Measurements from ENCODE around the gene ZMIZ1.

ZMIZ1 gene

GRCh38 chr10:79179164-79179956 is 110.6 kb downstream of the ZMIZ1 start:
- DNase-seq = no peak

DNA sequence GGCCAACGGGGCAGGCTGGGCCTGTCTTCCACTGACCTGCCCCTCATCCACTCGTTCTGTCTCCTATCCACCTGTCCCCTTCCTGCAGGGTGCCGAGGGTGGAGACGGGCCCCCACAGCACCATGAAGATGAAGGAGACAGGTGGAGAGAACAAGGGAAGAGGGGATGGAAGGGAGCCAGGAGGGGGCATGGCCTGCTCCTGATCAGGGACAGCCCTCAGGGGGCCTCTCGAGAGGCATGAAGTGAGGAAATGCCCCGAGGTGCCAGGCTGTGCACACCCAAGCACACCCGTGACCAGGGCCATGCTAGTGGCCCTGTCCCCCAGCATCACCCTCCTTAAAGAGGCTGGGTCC is 111.2 kb downstream of the ZMIZ1 start:
- no peak for DNase-seq

- DNase-seq = no peak
Measured at GRCh38 chr10:79180414-79181221, 111.9 kb downstream of the ZMIZ1 start.

DNA sequence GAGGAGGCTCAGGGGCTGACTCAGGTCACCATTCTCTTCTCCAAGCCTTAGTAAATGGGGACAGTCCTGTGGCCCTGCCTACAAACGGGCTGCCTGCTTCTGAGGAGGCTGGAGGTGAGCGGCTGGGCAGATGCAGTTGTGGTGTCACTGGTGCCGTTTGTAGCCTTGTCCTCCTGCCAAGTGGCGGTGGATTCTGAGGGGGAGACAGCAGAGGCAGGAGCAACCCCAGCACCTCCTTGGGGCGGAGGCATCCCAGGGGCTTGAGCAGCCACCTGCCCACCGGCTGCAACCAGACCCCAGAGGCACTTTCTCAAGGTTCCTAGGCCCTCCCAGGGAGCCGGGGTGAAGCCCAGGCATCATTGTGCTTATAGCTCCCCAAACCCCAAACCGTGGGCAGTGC is 112.5 kb downstream of the ZMIZ1 start:
- no peak for DNase-seq

DNA sequence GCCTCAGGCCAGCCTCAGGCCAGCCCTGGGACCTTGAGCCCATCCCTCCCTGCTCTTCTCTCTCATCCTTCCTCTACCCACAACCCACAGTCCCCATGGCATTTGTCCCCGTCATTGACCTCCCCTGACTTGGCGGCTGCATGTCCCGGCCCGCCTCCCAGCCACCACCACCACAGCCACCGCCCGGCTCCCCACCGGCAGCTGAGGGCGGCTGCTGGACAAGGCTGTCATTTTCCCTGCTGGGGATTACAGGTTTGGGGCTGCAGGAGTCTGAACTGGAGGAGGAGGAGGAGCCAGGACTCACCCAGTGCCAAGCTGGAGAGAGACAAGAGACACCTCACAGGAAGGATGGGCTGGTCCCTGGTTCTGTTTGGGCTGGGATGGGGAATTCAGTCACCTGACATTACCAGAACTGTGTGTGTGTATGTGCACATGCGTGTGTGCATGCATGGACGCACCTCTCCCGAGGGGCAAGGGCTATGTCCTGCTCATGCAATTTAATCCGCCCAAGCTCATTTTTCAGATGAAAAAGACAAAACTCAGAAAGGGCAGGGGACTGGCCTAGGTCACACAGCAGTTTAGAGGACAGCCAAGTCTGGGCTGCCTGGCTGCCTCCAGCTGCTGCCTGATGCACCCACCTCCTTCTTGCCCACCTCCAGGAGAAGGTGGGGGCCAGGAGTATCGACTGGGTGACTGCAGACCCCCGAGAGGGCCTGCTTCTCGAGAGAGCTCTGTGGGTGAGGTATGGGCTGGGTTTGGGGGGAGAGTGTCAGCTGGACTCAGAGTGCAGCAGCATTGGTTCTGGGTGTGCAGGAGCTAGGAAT is 113.1 kb downstream of the ZMIZ1 start:
- DNase-seq = no peak

DNA sequence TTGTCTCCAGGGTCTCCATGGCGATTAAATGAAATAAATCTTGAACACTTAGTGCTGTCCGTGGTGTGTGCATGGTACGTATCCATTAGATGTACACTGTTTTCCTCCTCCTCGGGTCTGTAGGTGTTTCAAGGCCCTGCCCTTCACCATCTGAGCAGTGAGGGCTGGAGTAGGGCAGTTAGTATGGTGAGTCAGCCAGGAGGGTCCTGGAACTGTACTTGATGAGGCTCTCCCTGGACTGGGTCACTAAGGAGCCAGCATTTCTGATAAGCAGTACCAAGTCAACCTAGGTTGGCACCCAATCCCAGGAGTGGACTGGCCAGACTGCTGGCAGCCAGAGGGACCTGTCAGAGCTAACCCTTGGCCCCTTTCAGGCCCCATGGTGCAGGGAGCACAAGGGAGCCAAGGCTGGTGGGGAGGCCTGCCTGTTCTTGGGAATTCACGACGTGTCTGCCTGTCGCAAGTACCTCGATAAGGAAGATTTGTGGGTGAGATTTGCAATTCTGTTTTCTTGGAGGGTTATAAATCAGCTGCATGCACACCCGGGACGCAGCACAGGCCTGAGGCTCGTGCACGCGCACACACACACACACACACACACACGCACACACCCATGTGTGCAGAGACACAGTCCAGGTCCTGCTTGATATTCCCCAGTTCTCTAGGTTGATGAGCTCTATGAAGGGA is 114.2 kb downstream of the ZMIZ1 start:
- no peak for DNase-seq

DNA sequence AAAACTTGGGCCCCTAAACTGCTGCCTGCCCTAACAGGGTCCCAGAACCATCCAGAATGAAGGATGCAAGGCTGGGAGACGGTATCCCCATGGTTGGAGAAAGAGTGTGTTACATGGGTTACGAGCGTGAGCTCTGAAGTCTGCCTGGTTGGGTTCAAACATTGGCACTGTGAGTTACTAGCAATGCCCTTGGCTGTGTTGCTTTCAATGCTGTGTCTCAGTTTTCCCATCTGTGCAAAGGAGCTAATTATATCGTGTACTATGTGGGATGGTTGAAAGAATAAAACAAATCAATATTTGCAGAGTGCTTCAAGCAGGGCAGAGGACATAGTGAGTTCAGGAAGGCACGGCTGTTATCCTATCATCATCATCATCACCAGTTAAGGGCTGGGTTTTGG is 114.7 kb downstream of the ZMIZ1 start:
- no peak for DNase-seq

GRCh38 chr10:79184145-79184625 is 115.4 kb downstream of the ZMIZ1 start:
- DNase-seq = no peak

DNA sequence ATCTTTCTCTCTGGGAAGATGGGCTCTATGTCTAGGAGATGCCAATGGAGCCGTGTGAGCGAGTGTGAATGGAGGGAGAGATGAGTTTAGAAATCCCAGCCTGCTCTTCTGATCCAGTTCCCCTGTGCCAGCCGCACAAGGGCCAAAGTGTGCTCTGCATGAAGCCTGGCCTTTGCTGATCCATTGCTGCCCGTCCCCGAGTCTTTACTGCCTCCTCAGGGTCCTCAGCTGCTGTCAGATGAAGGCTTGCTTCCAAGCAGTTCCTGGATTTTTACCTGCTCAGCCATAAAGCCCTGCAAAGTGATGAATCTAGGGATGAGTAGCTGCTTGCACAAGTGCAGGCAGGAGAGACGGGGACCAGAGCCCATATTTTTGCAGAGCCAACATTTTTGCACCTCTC is 115.9 kb downstream of the ZMIZ1 start:
- no peak for DNase-seq

- no peak for DNase-seq
Measured at GRCh38 chr10:79185067-79185774, 116.5 kb downstream of the ZMIZ1 start.

DNA sequence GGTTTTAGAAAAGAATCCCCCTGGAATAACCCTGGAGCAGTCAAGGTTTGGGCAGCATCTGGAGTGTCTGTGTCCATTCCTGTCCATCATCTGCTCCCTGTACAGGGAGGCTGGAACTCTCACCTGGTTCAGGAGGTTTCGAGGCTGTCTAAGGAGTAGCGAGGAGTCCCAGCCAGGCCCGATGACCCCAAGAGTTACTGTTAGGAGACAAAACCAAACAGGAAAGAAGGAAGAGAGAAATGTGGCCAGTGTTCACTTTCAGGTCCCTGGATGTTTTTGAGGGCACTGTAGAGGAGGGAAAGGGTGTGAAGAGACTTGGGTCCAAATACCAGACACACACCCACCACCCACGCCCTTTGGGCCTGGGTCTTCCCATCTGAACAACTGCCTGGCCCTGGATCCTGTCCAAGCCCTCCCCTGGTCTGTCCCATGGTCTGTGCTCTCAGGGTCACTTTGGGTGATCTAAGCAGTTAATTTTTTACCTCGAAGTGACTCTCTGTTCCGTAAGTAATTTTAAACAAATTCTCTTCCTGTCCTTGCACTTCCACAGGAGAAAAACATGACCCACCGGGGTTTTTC is 117.1 kb downstream of the ZMIZ1 start:
- DNase-seq = no peak

- DNase-seq = no peak
Measured at GRCh38 chr10:79186486-79187120, 117.8 kb downstream of the ZMIZ1 start.

DNA sequence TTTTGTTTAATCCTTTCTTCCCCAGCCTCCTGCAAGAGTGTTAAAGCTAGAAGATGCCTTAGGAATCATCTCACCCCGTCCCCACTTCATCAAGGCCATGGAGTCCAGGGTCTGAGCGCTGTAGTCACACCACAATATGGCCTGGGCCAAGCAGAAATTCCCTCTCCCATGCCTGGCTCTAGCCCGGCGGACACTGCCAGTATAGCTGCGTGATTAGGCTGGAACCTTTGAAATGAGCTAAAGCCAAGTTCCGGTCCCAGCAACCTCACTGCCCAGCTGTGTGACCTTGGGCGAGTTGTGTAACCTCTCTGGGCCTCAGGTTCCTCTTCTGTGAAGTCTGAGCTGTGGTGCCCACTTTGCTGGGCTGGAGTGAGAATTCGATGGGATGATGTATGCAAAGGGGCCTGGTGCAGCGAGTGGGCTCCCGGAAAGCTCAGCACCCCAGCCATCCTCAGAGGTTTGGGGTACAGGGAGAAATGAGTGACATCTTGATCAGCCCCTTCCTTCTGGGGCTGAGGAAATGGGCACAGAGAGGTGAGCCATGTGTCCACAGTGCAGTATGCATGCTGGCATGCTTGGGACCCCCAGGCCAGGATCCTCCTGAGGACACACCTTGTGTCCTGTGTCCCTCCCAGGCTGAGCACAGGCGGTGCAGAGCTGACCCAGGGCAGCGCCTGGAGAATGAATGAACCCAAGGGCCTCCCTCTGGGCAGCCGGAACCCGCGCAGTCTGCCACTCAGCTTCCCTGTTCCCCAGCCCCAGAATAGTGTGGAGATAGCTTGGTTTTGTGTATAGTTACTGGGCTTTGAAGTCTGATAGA is 118.6 kb downstream of the ZMIZ1 start:
- no peak for DNase-seq

- DNase-seq = no peak
Measured at GRCh38 chr10:79188154-79188965, 119.6 kb downstream of the ZMIZ1 start.

GRCh38 chr10:79189181-79189580 is 120.4 kb downstream of the ZMIZ1 start:
- DNase-seq = no peak

DNA sequence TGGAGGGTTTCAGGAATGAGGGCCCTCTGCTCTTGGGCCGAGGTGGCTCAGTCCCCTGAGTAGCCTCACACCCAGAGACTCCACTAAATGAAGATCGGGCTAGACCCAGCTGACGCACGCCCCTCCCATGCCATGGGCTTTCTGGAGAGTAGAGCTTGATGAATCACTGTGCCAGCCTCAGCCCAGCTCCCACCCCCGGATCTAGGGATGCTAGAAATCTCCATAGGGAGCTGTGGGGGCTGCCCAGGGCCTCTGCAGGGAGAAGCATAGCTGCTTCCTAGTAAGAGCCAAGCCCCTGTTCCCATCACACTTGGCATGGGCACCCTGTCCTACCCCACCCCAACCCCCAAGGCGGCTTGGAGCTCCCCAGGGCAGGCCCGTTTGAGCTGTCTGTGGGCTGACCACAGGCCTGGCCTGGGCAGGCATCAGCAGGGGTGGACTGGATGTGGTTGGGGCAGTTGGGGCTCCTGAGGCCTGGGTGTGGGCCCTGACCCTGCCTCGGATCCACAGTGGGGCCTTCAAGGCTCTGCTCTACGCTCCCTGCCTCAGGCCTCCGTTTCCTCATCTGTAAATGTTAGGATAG is 121.2 kb downstream of the ZMIZ1 start:
- no peak for DNase-seq

DNA sequence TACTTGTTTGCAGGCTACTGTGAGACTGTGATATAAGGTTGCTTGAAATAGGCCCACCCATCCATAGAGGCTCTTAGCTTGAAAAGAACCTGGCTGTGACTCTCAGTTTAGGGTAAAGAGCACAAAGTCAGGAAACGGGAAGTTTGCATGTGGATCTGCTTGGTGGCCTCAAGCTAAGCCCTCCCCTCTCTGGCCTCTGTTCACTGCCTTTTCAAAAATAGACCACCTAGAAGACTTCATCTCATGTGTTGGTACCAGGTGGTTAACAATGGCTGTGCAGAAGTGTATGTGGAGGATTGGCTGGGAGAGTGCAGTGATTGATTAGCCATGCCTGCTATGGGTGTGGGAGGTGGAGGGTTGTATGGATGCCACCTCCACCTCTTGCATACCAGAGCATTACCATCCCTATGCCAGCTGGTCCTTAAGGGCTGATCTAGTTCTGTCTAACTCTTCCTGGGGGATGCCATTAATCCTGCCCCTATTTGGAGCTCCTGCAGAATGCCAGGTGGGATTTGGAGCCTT is 122.0 kb downstream of the ZMIZ1 start:
- DNase-seq = no peak

DNA sequence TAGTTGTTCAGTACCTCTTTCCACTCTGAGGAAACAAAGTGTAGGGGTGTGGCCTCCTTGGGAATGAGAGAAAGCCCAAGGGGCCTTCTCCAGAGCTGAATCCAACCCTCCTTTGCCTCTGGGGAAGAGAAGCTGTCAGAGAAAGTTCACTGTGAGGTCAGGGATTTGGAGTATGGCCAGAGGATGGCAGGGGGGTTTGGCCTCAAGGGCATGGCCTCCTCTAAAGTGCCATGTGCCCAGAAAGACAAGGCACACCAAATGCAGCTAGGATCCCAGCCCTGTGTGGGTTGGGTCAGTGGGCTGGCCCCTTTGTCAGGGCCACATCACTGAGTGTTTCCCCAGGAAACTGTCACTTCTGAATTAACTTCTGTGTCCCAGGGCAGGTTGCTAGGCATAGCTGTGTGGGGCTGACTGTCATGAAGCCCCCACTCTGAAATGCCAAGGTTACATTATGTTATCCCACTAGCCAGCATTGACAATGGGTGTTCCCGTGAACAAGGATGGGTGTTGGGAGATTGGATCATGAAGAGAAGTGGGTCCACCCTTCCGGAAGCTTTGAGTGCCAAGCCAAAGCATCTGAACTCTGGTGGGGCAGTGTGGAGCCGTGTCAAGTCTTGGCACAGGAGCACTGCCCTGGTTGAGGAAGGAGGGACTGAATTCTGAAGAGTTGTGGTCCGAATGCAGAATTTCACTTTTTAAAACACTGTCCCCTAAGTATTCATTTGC is 123.3 kb downstream of the ZMIZ1 start:
- DNase-seq = no peak

Measured in stimulated activated CD4-positive, alpha-beta T cell treated with anti-CD3 and anti-CD28 coated beads, Interleukin-12 subunit alpha, Interleukin-12 subunit beta, amount 100 ng/mL, for 4 hours (primary cell).